Measurements from ENCODE around the gene HNRNPA2B1. TPM values are rescaled to one million over a fixed set of nuclear protein-coding genes. Genes with fewer than 3 reads are reported as not detected.
A peak's percentile ranks its signal among the peaks of the same experiment; 100 is the strongest.

HNRNPA2B1 gene
- total RNA-seq, 1 experiment from 2014 or later = 1,101 TPM

DNA sequence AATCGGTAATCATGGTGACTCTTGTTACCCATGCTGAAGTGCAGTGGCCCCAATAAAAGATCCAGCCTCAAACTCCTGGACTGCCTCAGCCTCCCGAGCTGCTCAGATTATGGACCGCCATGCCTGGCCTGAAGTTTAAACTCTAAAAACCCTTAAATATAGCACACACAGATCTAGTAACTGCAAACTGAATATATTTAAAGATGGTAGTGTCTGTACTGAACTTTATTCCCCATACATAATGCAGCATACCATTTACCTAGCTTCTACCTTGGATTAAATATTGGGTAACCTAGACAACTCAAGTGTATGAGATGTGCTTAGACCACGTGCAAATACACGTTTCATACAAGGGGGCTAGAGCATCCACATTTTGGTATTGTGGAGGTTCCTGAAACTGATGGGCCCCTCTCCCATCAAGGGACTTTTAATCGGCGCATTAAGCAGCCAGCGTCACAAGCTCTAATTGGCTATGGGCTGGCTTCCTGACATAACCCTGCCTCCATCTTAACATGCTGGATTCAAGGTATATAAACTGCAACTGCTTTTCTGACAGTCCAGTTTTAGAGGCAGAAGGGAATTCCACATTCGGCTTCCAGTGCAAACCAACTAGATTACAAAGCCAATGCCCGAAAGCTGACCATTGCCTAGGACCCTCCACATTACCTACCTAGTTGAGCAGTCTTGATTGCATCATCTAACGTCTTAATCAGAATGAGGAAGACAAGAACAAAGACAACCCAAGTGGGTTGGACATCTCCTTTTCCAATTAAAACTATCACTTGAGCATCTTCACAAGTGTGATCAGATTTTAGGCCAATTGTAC is 13.0 kb downstream of the HNRNPA2B1 start (continued):
- TF ChIP-seq RELA (CRISPR knock-in tag; IDR thresholded peaks at IDR 0.05; ENCODE audit: borderline replicate concordance) (no peak), ZNF416 (CRISPR knock-in tag; IDR thresholded peaks at IDR 0.05) (peak; percentile 94), GRHL2 (CRISPR knock-in tag; IDR thresholded peaks at IDR 0.05; ENCODE audit: insufficient replicate concordance, severe bottlenecking) (no peak), JAZF1 (CRISPR knock-in tag; IDR thresholded peaks at IDR 0.05) (peak; percentile 60; the same call in 1 of the 2 replicates), ZNF317 (CRISPR knock-in tag; IDR thresholded peaks at IDR 0.05; ENCODE audit: borderline replicate concordance, low read depth) (no peak), ZNF423 (CRISPR knock-in tag; IDR thresholded peaks at IDR 0.05) (no peak), NFE2L1 (CRISPR knock-in tag; IDR thresholded peaks at IDR 0.05) (no peak), OVOL2 (CRISPR knock-in tag; IDR thresholded peaks at IDR 0.05; ENCODE audit: borderline replicate concordance) (peak; percentile 56; the same call in 1 of the 2 replicates), HMGA2 (CRISPR knock-in tag; IDR thresholded peaks at IDR 0.05) (no peak), PRRX2 (CRISPR knock-in tag; IDR thresholded peaks at IDR 0.05) (peak; percentile 94)
- TF ChIP-seq, protein P1, sequence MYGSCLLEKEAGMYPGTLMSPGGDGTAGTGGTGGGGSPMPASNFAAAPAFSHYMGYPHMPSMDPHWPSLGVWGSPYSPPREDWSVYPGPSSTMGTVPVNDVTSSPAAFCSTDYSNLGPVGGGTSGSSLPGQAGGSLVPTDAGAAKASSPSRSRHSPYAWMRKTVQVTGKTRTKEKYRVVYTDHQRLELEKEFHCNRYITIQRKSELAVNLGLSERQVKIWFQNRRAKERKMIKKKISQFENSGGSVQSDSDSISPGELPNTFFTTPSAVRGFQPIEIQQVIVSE (CRISPR knock-in tag; IDR thresholded peaks at IDR 0.05; ENCODE audit: borderline replicate concordance) = no peak; the same call in 1 of the 2 replicates
- TF ChIP-seq, protein P2, sequence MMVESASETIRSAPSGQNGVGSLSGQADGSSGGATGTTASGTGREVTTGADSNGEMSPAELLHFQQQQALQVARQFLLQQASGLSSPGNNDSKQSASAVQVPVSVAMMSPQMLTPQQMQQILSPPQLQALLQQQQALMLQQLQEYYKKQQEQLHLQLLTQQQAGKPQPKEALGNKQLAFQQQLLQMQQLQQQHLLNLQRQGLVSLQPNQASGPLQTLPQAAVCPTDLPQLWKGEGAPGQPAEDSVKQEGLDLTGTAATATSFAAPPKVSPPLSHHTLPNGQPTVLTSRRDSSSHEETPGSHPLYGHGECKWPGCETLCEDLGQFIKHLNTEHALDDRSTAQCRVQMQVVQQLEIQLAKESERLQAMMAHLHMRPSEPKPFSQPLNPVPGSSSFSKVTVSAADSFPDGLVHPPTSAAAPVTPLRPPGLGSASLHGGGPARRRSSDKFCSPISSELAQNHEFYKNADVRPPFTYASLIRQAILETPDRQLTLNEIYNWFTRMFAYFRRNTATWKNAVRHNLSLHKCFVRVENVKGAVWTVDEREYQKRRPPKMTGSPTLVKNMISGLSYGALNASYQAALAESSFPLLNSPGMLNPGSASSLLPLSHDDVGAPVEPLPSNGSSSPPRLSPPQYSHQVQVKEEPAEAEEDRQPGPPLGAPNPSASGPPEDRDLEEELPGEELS (CRISPR knock-in tag; IDR thresholded peaks at IDR 0.05) = no peak
- TF ChIP-seq, protein P3, sequence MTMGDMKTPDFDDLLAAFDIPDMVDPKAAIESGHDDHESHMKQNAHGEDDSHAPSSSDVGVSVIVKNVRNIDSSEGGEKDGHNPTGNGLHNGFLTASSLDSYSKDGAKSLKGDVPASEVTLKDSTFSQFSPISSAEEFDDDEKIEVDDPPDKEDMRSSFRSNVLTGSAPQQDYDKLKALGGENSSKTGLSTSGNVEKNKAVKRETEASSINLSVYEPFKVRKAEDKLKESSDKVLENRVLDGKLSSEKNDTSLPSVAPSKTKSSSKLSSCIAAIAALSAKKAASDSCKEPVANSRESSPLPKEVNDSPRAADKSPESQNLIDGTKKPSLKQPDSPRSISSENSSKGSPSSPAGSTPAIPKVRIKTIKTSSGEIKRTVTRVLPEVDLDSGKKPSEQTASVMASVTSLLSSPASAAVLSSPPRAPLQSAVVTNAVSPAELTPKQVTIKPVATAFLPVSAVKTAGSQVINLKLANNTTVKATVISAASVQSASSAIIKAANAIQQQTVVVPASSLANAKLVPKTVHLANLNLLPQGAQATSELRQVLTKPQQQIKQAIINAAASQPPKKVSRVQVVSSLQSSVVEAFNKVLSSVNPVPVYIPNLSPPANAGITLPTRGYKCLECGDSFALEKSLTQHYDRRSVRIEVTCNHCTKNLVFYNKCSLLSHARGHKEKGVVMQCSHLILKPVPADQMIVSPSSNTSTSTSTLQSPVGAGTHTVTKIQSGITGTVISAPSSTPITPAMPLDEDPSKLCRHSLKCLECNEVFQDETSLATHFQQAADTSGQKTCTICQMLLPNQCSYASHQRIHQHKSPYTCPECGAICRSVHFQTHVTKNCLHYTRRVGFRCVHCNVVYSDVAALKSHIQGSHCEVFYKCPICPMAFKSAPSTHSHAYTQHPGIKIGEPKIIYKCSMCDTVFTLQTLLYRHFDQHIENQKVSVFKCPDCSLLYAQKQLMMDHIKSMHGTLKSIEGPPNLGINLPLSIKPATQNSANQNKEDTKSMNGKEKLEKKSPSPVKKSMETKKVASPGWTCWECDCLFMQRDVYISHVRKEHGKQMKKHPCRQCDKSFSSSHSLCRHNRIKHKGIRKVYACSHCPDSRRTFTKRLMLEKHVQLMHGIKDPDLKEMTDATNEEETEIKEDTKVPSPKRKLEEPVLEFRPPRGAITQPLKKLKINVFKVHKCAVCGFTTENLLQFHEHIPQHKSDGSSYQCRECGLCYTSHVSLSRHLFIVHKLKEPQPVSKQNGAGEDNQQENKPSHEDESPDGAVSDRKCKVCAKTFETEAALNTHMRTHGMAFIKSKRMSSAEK (CRISPR knock-in tag; IDR thresholded peaks at IDR 0.05; ENCODE audit: borderline replicate concordance) = peak; percentile 97
- TF ChIP-seq, protein P4, sequence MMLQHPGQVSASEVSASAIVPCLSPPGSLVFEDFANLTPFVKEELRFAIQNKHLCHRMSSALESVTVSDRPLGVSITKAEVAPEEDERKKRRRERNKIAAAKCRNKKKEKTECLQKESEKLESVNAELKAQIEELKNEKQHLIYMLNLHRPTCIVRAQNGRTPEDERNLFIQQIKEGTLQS (CRISPR knock-in tag; conservative IDR thresholded peaks at IDR 0.05) = 0 out of 2 replicates have a peak, but pooled peaks have one; percentile 7
- TF ChIP-seq, protein P5, sequence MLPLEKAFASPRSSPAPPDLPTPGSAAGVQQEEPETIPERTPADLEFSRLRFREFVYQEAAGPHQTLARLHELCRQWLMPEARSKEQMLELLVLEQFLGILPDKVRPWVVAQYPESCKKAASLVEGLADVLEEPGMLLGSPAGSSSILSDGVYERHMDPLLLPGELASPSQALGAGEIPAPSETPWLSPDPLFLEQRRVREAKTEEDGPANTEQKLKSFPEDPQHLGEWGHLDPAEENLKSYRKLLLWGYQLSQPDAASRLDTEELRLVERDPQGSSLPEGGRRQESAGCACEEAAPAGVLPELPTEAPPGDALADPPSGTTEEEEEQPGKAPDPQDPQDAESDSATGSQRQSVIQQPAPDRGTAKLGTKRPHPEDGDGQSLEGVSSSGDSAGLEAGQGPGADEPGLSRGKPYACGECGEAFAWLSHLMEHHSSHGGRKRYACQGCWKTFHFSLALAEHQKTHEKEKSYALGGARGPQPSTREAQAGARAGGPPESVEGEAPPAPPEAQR (CRISPR knock-in tag; IDR thresholded peaks at IDR 0.05) = no peak
- TF ChIP-seq, protein P6, sequence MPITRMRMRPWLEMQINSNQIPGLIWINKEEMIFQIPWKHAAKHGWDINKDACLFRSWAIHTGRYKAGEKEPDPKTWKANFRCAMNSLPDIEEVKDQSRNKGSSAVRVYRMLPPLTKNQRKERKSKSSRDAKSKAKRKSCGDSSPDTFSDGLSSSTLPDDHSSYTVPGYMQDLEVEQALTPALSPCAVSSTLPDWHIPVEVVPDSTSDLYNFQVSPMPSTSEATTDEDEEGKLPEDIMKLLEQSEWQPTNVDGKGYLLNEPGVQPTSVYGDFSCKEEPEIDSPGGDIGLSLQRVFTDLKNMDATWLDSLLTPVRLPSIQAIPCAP (CRISPR knock-in tag; IDR thresholded peaks at IDR 0.05) = peak; percentile 57; the same call in 1 of the 2 replicates
- TF ChIP-seq, protein P7, sequence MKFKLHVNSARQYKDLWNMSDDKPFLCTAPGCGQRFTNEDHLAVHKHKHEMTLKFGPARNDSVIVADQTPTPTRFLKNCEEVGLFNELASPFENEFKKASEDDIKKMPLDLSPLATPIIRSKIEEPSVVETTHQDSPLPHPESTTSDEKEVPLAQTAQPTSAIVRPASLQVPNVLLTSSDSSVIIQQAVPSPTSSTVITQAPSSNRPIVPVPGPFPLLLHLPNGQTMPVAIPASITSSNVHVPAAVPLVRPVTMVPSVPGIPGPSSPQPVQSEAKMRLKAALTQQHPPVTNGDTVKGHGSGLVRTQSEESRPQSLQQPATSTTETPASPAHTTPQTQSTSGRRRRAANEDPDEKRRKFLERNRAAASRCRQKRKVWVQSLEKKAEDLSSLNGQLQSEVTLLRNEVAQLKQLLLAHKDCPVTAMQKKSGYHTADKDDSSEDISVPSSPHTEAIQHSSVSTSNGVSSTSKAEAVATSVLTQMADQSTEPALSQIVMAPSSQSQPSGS (CRISPR knock-in tag; IDR thresholded peaks at IDR 0.05; ENCODE audit: borderline replicate concordance, low read depth) = no peak
- TF ChIP-seq, protein P8, sequence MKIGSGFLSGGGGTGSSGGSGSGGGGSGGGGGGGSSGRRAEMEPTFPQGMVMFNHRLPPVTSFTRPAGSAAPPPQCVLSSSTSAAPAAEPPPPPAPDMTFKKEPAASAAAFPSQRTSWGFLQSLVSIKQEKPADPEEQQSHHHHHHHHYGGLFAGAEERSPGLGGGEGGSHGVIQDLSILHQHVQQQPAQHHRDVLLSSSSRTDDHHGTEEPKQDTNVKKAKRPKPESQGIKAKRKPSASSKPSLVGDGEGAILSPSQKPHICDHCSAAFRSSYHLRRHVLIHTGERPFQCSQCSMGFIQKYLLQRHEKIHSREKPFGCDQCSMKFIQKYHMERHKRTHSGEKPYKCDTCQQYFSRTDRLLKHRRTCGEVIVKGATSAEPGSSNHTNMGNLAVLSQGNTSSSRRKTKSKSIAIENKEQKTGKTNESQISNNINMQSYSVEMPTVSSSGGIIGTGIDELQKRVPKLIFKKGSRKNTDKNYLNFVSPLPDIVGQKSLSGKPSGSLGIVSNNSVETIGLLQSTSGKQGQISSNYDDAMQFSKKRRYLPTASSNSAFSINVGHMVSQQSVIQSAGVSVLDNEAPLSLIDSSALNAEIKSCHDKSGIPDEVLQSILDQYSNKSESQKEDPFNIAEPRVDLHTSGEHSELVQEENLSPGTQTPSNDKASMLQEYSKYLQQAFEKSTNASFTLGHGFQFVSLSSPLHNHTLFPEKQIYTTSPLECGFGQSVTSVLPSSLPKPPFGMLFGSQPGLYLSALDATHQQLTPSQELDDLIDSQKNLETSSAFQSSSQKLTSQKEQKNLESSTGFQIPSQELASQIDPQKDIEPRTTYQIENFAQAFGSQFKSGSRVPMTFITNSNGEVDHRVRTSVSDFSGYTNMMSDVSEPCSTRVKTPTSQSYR (CRISPR knock-in tag; IDR thresholded peaks at IDR 0.05) = no peak
- TF ChIP-seq, protein P9, sequence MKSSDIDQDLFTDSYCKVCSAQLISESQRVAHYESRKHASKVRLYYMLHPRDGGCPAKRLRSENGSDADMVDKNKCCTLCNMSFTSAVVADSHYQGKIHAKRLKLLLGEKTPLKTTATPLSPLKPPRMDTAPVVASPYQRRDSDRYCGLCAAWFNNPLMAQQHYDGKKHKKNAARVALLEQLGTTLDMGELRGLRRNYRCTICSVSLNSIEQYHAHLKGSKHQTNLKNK (CRISPR knock-in tag; IDR thresholded peaks at IDR 0.05) = peak; percentile 44
